HepG2 (cell line): ENCODE results near the gene TTC23L. TPM values are rescaled to one million over a fixed set of nuclear protein-coding genes. Genes with fewer than 3 reads are reported as not detected.

ENCODE experiments used
- AHR ChIP-seq: IDR thresholded peaks from 2 replicates; pipeline ENCODE4 v1.6.1; 2018; ENCODE audit warnings: missing genetic modification reagents, missing compliant biosample characterization
- ATF6 ChIP-seq: sonication (generic); formaldehyde crosslinking; conservative IDR thresholded peaks from 2 replicates; pipeline ENCODE4 v1.4.0; 2020; ENCODE audit warnings: missing genetic modification reagents
- DMTF1 ChIP-seq: sonication (generic); formaldehyde crosslinking; IDR thresholded peaks from 2 replicates; pipeline ENCODE4 v1.4.0; 2020; ENCODE audit warnings: mild to moderate bottlenecking, missing genetic modification reagents
- DNMT3B ChIP-seq: conservative IDR thresholded peaks from 2 replicates; pipeline ENCODE4 v1.6.1; 2016; ENCODE audit warnings: missing biosample characterization, control low read depth
- EP300 ChIP-seq, 3 experiments: sonication (generic) in 1 of 3; formaldehyde crosslinking in 1 of 3; IDR thresholded peaks; 2 replicates each; pipeline versions ENCODE4 v1.5.1 to v1.6.1; 2011 to 2020; ENCODE audit warnings: low read depth in 2 of 3, low read length in 2 of 3, borderline replicate concordance in 1 of 3, improper control_type of control experiment in 1 of 3, mild to moderate bottlenecking in 1 of 3, missing genetic modification reagents in 1 of 3, moderate library complexity in 1 of 3
- ERF ChIP-seq: IDR thresholded peaks from 2 replicates; pipeline ENCODE4 v1.6.1; 2018; ENCODE audit warnings: missing biosample characterization, missing genetic modification reagents
- KDM5A ChIP-seq: fragments of 200-600 bp; sonication (generic); IDR thresholded peaks from 2 replicates; pipeline ENCODE4 v1.7.0; 2018; ENCODE audit warnings: antibody characterized with exemption, mild to moderate bottlenecking, low read length, borderline replicate concordance
- MIER3 ChIP-seq: IDR thresholded peaks from 2 replicates; pipeline ENCODE4 v1.6.1; 2016; ENCODE audit warnings: missing compliant biosample characterization, borderline replicate concordance
- SMC3 ChIP-seq: IDR thresholded peaks from 2 replicates; pipeline ENCODE4 v1.6.1; 2011; ENCODE audit warnings: low read length, improper control_type of control experiment
- TBL1XR1 ChIP-seq: fragments of 150-350 bp; IDR thresholded peaks from 2 replicates; pipeline ENCODE4 v1.6.1; 2014; ENCODE audit warnings: borderline replicate concordance, low read length; ENCODE audit not compliant: partially characterized antibody
- TSC22D2 ChIP-seq: sonication (generic); formaldehyde crosslinking; IDR thresholded peaks from 2 replicates; pipeline ENCODE4 v1.5.1; 2020; ENCODE audit warnings: missing genetic modification reagents, mild to moderate bottlenecking, borderline replicate concordance
- ZBTB2 ChIP-seq: sonication (generic); formaldehyde crosslinking; IDR thresholded peaks from 2 replicates; pipeline ENCODE4 v1.8.0; 2022; ENCODE audit warnings: low read depth, missing genetic modification reagents
- ZFY ChIP-seq: sonication (generic); formaldehyde crosslinking; IDR thresholded peaks from 2 replicates; pipeline ENCODE4 v1.4.0; 2020; ENCODE audit warnings: missing genetic modification reagents
- ZNF260 ChIP-seq: sonication (generic); formaldehyde crosslinking; IDR thresholded peaks from 2 replicates; pipeline ENCODE4 v1.4.0; 2020; ENCODE audit warnings: missing genetic modification reagents, low read depth, mild to moderate bottlenecking, borderline replicate concordance
- ZNF382 ChIP-seq: sonication (generic); formaldehyde crosslinking; IDR thresholded peaks from 2 replicates; pipeline ENCODE4 v1.5.0; 2020; ENCODE audit warnings: missing genetic modification reagents, mild to moderate bottlenecking, borderline replicate concordance
- ZNF850 ChIP-seq: sonication (generic); formaldehyde crosslinking; conservative IDR thresholded peaks from 2 replicates; pipeline ENCODE4 v1.9.0; 2021; ENCODE audit warnings: mild to moderate bottlenecking, missing genetic modification reagents
- polyA plus RNA-seq, 8 experiments: library from polyadenylated mRNA; depleted of rRNA in 3 of 8; stranded (reverse) in 7 of 8; unstranded in 1 of 8; fragments of >200 nt; fragmentation: Illumina TruSeq in 4 of 8; extraction: Trizol in 4 of 8; gene quantifications; 2 replicates each; pipeline versions ENCODE4 v1.2.1 to v1.2.3, GENCODE V29; 2011 to 2016; ENCODE audit warnings: low read depth in 4 of 8, missing spikeins in 1 of 8, mixed read lengths in 1 of 8; ENCODE audit not compliant: insufficient read depth in 1 of 8
- total RNA-seq, 5 experiments: library from RNA; depleted of rRNA; stranded (reverse); fragments of >200 nt; fragmentation: Illumina TruSeq; extraction: Trizol; gene quantifications; 2 replicates each; pipeline ENCODE4 v1.2.3, GENCODE V29; 2016; ENCODE audit warnings: low read depth in 1 of 5
- TF ChIP-seq, protein P1 (sequence below): sonication (generic); formaldehyde crosslinking; IDR thresholded peaks from 2 replicates; pipeline ENCODE4 v1.8.1; 2023; ENCODE audit warnings: missing genetic modification reagents, inconsistent platforms, borderline replicate concordance
- TF ChIP-seq, protein P2 (sequence below): sonication (generic); formaldehyde crosslinking; IDR thresholded peaks from 2 replicates; pipeline ENCODE4 v1.4.0; 2020; ENCODE audit warnings: missing genetic modification reagents
- TF ChIP-seq, protein P3 (sequence below): sonication (generic); formaldehyde crosslinking; IDR thresholded peaks from 2 replicates; pipeline ENCODE4 v1.4.0; 2020; ENCODE audit warnings: missing genetic modification reagents

Gene TTC23L
- total and polyA plus RNA-seq, 2 of the 13 experiments (the other 11 are each of a cell fraction or from before 2014, with no cell fraction given): 0.37 to 1.4 TPM

- TF ChIP-seq, protein P1, sequence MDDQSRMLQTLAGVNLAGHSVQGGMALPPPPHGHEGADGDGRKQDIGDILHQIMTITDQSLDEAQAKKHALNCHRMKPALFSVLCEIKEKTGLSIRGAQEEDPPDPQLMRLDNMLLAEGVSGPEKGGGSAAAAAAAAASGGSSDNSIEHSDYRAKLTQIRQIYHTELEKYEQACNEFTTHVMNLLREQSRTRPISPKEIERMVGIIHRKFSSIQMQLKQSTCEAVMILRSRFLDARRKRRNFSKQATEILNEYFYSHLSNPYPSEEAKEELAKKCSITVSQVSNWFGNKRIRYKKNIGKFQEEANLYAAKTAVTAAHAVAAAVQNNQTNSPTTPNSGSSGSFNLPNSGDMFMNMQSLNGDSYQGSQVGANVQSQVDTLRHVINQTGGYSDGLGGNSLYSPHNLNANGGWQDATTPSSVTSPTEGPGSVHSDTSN (CRISPR knock-in tag): no peak
- TF ChIP-seq KDM5A (peak; percentile 52; the same call in 1 of the 2 replicates), ZNF850 (0 out of 2 replicates have a peak, but pooled peaks have one; percentile 16), ERF (CRISPR knock-in tag) (no peak), TSC22D2 (CRISPR knock-in tag) (no peak), ZBTB2 (CRISPR knock-in tag) (no peak), DNMT3B (no peak), ATF6 (CRISPR knock-in tag) (no peak), AHR (CRISPR knock-in tag) (no peak), SMC3 (no peak), TBL1XR1 (no peak), EP300 (IDR thresholded peaks at IDR 0.05; ENCODE audit: low read depth in 2 of 2, low read length in 2 of 2) (peak in 1 of 2 experiments; percentile 27; a peak in 1 of 4 replicates), EP300 (CRISPR knock-in tag; IDR thresholded peaks at IDR 0.05; ENCODE audit: borderline replicate concordance) (no peak), ZNF382 (CRISPR knock-in tag) (no peak), MIER3 (CRISPR knock-in tag) (no peak), ZFY (CRISPR knock-in tag) (peak; percentile 80), DMTF1 (CRISPR knock-in tag) (no peak), ZNF260 (no peak)
- TF ChIP-seq, protein P2, sequence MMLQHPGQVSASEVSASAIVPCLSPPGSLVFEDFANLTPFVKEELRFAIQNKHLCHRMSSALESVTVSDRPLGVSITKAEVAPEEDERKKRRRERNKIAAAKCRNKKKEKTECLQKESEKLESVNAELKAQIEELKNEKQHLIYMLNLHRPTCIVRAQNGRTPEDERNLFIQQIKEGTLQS: peak; percentile 16; the same call in 1 of the 2 replicates
- TF ChIP-seq, protein P3, sequence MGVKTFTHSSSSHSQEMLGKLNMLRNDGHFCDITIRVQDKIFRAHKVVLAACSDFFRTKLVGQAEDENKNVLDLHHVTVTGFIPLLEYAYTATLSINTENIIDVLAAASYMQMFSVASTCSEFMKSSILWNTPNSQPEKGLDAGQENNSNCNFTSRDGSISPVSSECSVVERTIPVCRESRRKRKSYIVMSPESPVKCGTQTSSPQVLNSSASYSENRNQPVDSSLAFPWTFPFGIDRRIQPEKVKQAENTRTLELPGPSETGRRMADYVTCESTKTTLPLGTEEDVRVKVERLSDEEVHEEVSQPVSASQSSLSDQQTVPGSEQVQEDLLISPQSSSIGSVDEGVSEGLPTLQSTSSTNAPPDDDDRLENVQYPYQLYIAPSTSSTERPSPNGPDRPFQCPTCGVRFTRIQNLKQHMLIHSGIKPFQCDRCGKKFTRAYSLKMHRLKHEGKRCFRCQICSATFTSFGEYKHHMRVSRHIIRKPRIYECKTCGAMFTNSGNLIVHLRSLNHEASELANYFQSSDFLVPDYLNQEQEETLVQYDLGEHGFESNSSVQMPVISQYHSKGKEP (CRISPR knock-in tag): 0 out of 2 replicates have a peak, but pooled peaks have one; percentile 48
These were observed 90.9 kb downstream of the TTC23L start (continued) for GRCh38 chr5:34929720-34930461.
